Activated CD4-positive, alpha-beta T cell treated with anti-CD3 and anti-CD28 coated beads for 36 hours (primary cell): ENCODE data around the gene DERL2. TPM values are rescaled to one million over a fixed set of nuclear protein-coding genes. Genes with fewer than 3 reads are reported as not detected.

Source experiments
- ATAC-seq: fragments of 200-7000 bp; cut with Tn5 transposase; one replicate; pipeline ENCODE4 v1.10.0; 2021; ENCODE audit warnings: mild to moderate bottlenecking, moderate library complexity
- CTCF ChIA-PET: fragments of 350-600 bp; sonication (Branson Sonifier 250); formaldehyde crosslinking; loops from one replicate; lab custom pipeline; 2021; ENCODE audit warnings: antibody characterized with exemption; lab: Charles Lee
- POLR2A ChIA-PET: fragments of 350-600 bp; sonication (Branson Sonifier 250); formaldehyde crosslinking; loops from one replicate; lab custom pipeline; 2021; ENCODE audit warnings: antibody characterized with exemption, inconsistent platforms; lab: Charles Lee
- DNase-seq: peaks from one replicate; pipeline ENCODE4 v3.0.0-alpha.2; 2020
- H3K27ac Mint-ChIP-seq: one replicate; pipeline ENCODE4 v1.8.0; 2021; ENCODE audit warnings: mixed read lengths
- H3K27me3 Mint-ChIP-seq: one replicate; pipeline ENCODE4 v1.8.0; 2021; ENCODE audit warnings: mixed read lengths
- H3K36me3 Mint-ChIP-seq: one replicate; pipeline ENCODE4 v1.8.0; 2021; ENCODE audit warnings: low read depth, mixed read lengths
- H3K4me1 Mint-ChIP-seq: one replicate; pipeline ENCODE4 v1.8.0; 2021; ENCODE audit warnings: mixed read lengths
- H3K4me3 Mint-ChIP-seq: one replicate; pipeline ENCODE4 v1.8.0; 2021; ENCODE audit warnings: mild to moderate bottlenecking, moderate library complexity, mixed read lengths
- H3K9me3 Mint-ChIP-seq: one replicate; pipeline ENCODE4 v1.8.0; 2021; ENCODE audit warnings: low read depth, mixed read lengths
- intact Hi-C, 2 experiments: fragments of 100-400 bp; cut with DNase I in 1 of 2; cut with micrococcal nuclease in 1 of 2; formaldehyde crosslinking; loops; one replicate each; pipeline versions ENCODE4 v1.14.2 to v1.15.1; 2022 to 2024; cut with DNase I, micrococcal nuclease
- total RNA-seq, 2 experiments: library from RNA; stranded (reverse); gene quantifications; one replicate each; pipeline ENCODE4 v1.2.3, GENCODE V29; 2021

Gene DERL2
- total RNA-seq, 2 experiments from 2014 or later, result 47.7 to 54.9 TPM

GRCh38 chr17:5424909-5425308 lies 61.1 kb downstream of the DERL2 start:
- H3K4me1 Mint-ChIP-seq, result peaks cover 22% of the 10 kb centered on the region
- H3K27me3 Mint-ChIP-seq, result no peaks in the 10 kb centered on the region
- H3K27ac Mint-ChIP-seq, result no peak overlapping the region
- POLR2A ChIA-PET, result no interaction called here
- H3K4me3 Mint-ChIP-seq, result no peak overlapping the region
- DNase-seq, result no peak
- intact Hi-C loops, result loop anchor here in 1 of 2 experiments (5.0 kb wide), 1 partner anchor 143 kb away; the partner anchor contains the start of gene RABEP1
- peaks cover 60% of the 10 kb centered on the region for H3K36me3 Mint-ChIP-seq
- no peaks in the 10 kb centered on the region for H3K9me3 Mint-ChIP-seq
- CTCF ChIA-PET, result interaction anchor here (0.6 kb wide), 1 partner anchor 14 kb away, joined by 3 read pairs; the partner anchor contains the start of gene C1QBP
- no peak for ATAC-seq

DNA sequence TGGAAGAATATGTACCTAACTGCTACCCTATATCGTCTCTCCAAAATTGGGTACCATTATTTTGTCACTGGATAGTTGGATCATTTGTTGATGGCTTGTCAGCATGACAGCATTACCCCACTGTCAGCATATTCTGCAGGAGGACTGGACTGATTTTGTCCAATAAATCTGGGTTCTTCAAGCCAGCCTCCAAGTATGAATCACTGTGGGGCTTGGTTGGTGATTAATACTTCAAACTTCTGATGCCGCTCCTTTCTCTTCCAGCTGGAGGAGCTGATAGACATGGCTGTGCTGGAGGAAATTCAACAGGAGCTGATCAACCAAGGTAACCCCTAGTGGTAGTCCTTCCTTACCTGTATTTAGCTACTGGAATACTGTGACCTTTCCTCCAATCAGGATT lies 63.5 kb downstream of the DERL2 start:
- POLR2A ChIA-PET, result interaction anchor here (1.4 kb wide), 1 partner anchor 17 kb away, joined by 3 read pairs; the partner anchor contains the start of gene C1QBP
- DNase-seq (no peak), ATAC-seq (no peak)
- CTCF ChIA-PET, result interaction anchor here (0.9 to 2.0 kb wide), 2 partner anchors 14 to 16 kb away, joined by 4 to 19 read pairs; partner anchors contain the start of gene C1QBP
- Mint-ChIP-seq H3K9me3 (no peaks in the 10 kb centered on the region), H3K36me3 (peaks cover 50% of the 10 kb centered on the region), H3K4me3 (no peak overlapping the region), H3K27ac (peak overlapping the region; percentile 1), H3K27me3 (no peaks in the 10 kb centered on the region), H3K4me1 (peaks cover 30% of the 10 kb centered on the region)
- intact Hi-C loops, result loop anchor here in 1 of 2 experiments (5.0 kb wide), 1 partner anchor 140 kb away; the partner anchor contains the start of gene RABEP1

Other genes with a start within 250 kb of the DERL2 start
- 10 to 100 TPM; 60.4 to 66.2 TPM for gene RABEP1, start 203.9 kb downstream of the DERL2 start, total RNA-seq
- 100 to 1,000 TPM; 135 to 199 TPM for gene NUP88, start 66.5 kb downstream of the DERL2 start, total RNA-seq
- 10 to 100 TPM; 44.9 to 57.3 TPM for gene RPAIN, start 66.0 kb downstream of the DERL2 start, total RNA-seq
- 100 to 1,000 TPM; 432 to 457 TPM for gene C1QBP, start 47.0 kb downstream of the DERL2 start, total RNA-seq
- 10 to 100 TPM; 27.2 to 34.8 TPM for gene DHX33, start 17.2 kb downstream of the DERL2 start, total RNA-seq
- 10 to 100 TPM; 29.4 to 34.4 TPM for gene MIS12, start 388 bp upstream of the DERL2 start, total RNA-seq
- 10 to 100 TPM; 31.2 to 34.0 TPM for gene NLRP1, start 98.3 kb upstream of the DERL2 start, total RNA-seq